H1 (cell line): Measurements from ENCODE around the gene TUBA4B. TPM values are rescaled to one million over a fixed set of nuclear protein-coding genes. Genes with fewer than 3 reads are reported as not detected.

ENCODE experiments used
- CTCF ChIA-PET: fragments of 300-600 bp; sonication (Branson Sonifier 250); formaldehyde crosslinking; loops from one replicate; lab custom pipeline; 2021; ENCODE audit not compliant: partially characterized antibody; lab: Charles Lee
- POLR2A ChIA-PET: fragments of 300-600 bp; sonication (Branson Sonifier 250); formaldehyde crosslinking; loops from one replicate; lab custom pipeline; 2021; ENCODE audit warnings: inconsistent platforms; ENCODE audit not compliant: partially characterized antibody; lab: Charles Lee
- DNase-seq, 2 experiments: peaks; one replicate each; pipeline versions ENCODE4 v3.0.0 to v3.0.0-alpha.2; 2010 to 2022; ENCODE audit warnings: low spot score in 2 of 2, low read depth in 1 of 2, mixed read lengths in 1 of 2
- FAIRE-seq: peaks from 2 replicates; lab custom pipeline; 2011; peaks lifted over from hg19 to GRCh38; lab: Jason Lieb, UNC
- H2AFZ ChIP-seq: 2 replicates; pipeline ENCODE4 v1.8.1; 2012; ENCODE audit warnings: low read length, inconsistent platforms
- H2AK5ac ChIP-seq: 2 replicates; pipeline ENCODE4 v1.6.1; 2013; ENCODE audit warnings: low read depth, low read length
- H2BK120ac ChIP-seq: replicated peaks from 2 replicates; pipeline ENCODE3; 2013; ENCODE audit warnings: low read depth, low read length, inconsistent platforms
- H2BK12ac ChIP-seq: 2 replicates; pipeline ENCODE4 v1.6.1; 2013; ENCODE audit warnings: low read depth, low read length
- H2BK15ac ChIP-seq: 2 replicates; pipeline ENCODE4 v1.6.1; 2013; ENCODE audit warnings: low read length
- H2BK20ac ChIP-seq: 2 replicates; pipeline ENCODE4 v1.6.1; 2013; ENCODE audit warnings: low read length
- H2BK5ac ChIP-seq: 2 replicates; pipeline ENCODE4 v1.6.1; 2013; ENCODE audit warnings: low read depth, low read length
- H3K14ac ChIP-seq: 2 replicates; pipeline ENCODE4 v1.6.1; 2013; ENCODE audit warnings: inconsistent platforms; ENCODE audit not compliant: insufficient read length
- H3K18ac ChIP-seq: 2 replicates; pipeline ENCODE4 v1.6.1; 2013; ENCODE audit warnings: low read length; ENCODE audit errors: extremely low read depth
- H3K23ac ChIP-seq: 2 replicates; pipeline ENCODE4 v1.6.1; 2013; ENCODE audit warnings: inconsistent platforms; ENCODE audit not compliant: insufficient read length
- H3K23me2 ChIP-seq: 2 replicates; pipeline ENCODE4 v1.6.1; 2013; ENCODE audit warnings: low read depth, low read length
- H3K27ac ChIP-seq: 2 replicates; pipeline ENCODE4 v1.6.1; 2011; ENCODE audit warnings: low read depth, low read length, inconsistent platforms
- H3K27me3 ChIP-seq, 4 experiments: replicated peaks in 1 of 4; 1 replicate in 1 of 4; 2 replicates in 3 of 4; pipeline versions ENCODE4 v1.6.1 to v1.8.1; 2011 to 2013; ENCODE audit warnings: low read length in 3 of 4, mild to moderate bottlenecking in 3 of 4, inconsistent platforms in 2 of 4, mixed read lengths in 2 of 4, moderate library complexity in 1 of 4; ENCODE audit not compliant: control insufficient read depth in 3 of 4, insufficient read depth in 3 of 4; ENCODE audit errors: extremely low read depth in 1 of 4
- H3K36me3 ChIP-seq, 4 experiments: 2 replicates each; pipeline versions ENCODE4 v1.6.1 to v1.8.1; 2011 to 2013; ENCODE audit warnings: mild to moderate bottlenecking in 4 of 4, low read length in 3 of 4, moderate library complexity in 2 of 4, control low read depth in 1 of 4, inconsistent platforms in 1 of 4; ENCODE audit not compliant: insufficient read depth in 4 of 4, control insufficient read depth in 2 of 4
- H3K4ac ChIP-seq: replicated peaks from 2 replicates; pipeline ENCODE3; 2013; ENCODE audit warnings: low read length, low read depth, mixed read lengths, inconsistent platforms; ENCODE audit not compliant: insufficient read length
- H3K4me1 ChIP-seq, 4 experiments: replicated peaks in 1 of 4; 1 replicate in 1 of 4; 2 replicates in 3 of 4; pipeline versions ENCODE4 v1.6.1 to v1.8.1; 2011 to 2013; ENCODE audit warnings: low read length in 3 of 4, inconsistent platforms in 2 of 4, mixed read lengths in 1 of 4; ENCODE audit not compliant: insufficient read depth in 4 of 4, control insufficient read depth in 3 of 4
- H3K4me2 ChIP-seq, 2 experiments: 2 replicates each; pipeline versions ENCODE4 v1.6.1 to v1.8.1; 2011 to 2013; ENCODE audit warnings: low read depth in 2 of 2, low read length in 2 of 2, control low read depth in 1 of 2, inconsistent platforms in 1 of 2, mild to moderate bottlenecking in 1 of 2; ENCODE audit not compliant: insufficient read depth in 1 of 2
- H3K4me3 ChIP-seq, 4 experiments: fragments of 200-600, 300-600 bp in 1 of 4; sonication (generic), shearing (Covaris generic), sonication (Bioruptor Twin) in 1 of 4; 2 replicates each; pipeline versions ENCODE4 v1.5.1 to v1.8.1; 2011 to 2016; ENCODE audit warnings: low read length in 4 of 4, low read depth in 3 of 4, control low read depth in 2 of 4, inconsistent platforms in 2 of 4, mild to moderate bottlenecking in 2 of 4, mixed read lengths in 1 of 4, moderate library complexity in 1 of 4; ENCODE audit not compliant: insufficient read depth in 2 of 4; ENCODE audit errors: extremely low read depth in 1 of 4
- H3K56ac ChIP-seq: replicated peaks from 2 replicates; pipeline ENCODE3; 2013; ENCODE audit warnings: low read depth, mild to moderate bottlenecking, mixed read lengths, low read length, inconsistent platforms; ENCODE audit not compliant: insufficient read length
- H3K79me1 ChIP-seq: 2 replicates; pipeline ENCODE4 v1.6.1; 2013; ENCODE audit warnings: low read depth, low read length, control low read depth
- H3K79me2 ChIP-seq, 2 experiments: 2 replicates each; pipeline versions ENCODE4 v1.6.1 to v1.8.1; 2012 to 2013; ENCODE audit warnings: low read length in 2 of 2, mild to moderate bottlenecking in 2 of 2, inconsistent platforms in 1 of 2; ENCODE audit not compliant: insufficient read depth in 2 of 2, control insufficient read depth in 1 of 2
- H3K9ac ChIP-seq, 4 experiments: replicated peaks in 1 of 4; 1 replicate in 1 of 4; 2 replicates in 3 of 4; pipeline versions ENCODE4 v1.6.1 to v1.8.1; 2011 to 2013; ENCODE audit warnings: low read depth in 3 of 4, low read length in 3 of 4, control low read depth in 2 of 4, mild to moderate bottlenecking in 2 of 4, moderate library complexity in 2 of 4, inconsistent platforms in 1 of 4; ENCODE audit errors: extremely low read depth in 1 of 4
- H3K9me3 ChIP-seq, 2 experiments: 2 replicates each; pipeline versions ENCODE4 v1.6.1 to v1.8.1; 2012 to 2013; ENCODE audit warnings: mild to moderate bottlenecking in 2 of 2, moderate library complexity in 2 of 2, control low read depth in 1 of 2, inconsistent platforms in 1 of 2, low read depth in 1 of 2, low read length in 1 of 2, mixed read lengths in 1 of 2; ENCODE audit not compliant: insufficient read depth in 2 of 2
- H4K20me1 ChIP-seq, 2 experiments: replicated peaks in 1 of 2; 2 replicates each; pipeline versions ENCODE3 to v1.8.1; 2011 to 2013; ENCODE audit warnings: inconsistent platforms in 2 of 2, low read length in 2 of 2, mild to moderate bottlenecking in 1 of 2; ENCODE audit not compliant: insufficient read depth in 2 of 2, control insufficient read depth in 1 of 2
- H4K5ac ChIP-seq: 2 replicates; pipeline ENCODE4 v1.6.1; 2013; ENCODE audit warnings: low read length, low read depth, mixed read lengths, inconsistent platforms; ENCODE audit not compliant: insufficient read length
- H4K8ac ChIP-seq: 2 replicates; pipeline ENCODE4 v1.8.0; 2013; ENCODE audit warnings: mild to moderate bottlenecking, moderate library complexity, low read length, inconsistent platforms; ENCODE audit not compliant: insufficient read depth; ENCODE audit errors: extremely low read depth
- H4K91ac ChIP-seq: replicated peaks from 2 replicates; pipeline ENCODE3; 2013; ENCODE audit warnings: low read length, mixed read lengths, inconsistent platforms; ENCODE audit not compliant: insufficient read length
- ATF3 ChIP-seq: IDR thresholded peaks from 2 replicates; pipeline ENCODE4 v1.6.1; 2011; ENCODE audit warnings: low read depth, mild to moderate bottlenecking, low read length; ENCODE audit not compliant: insufficient read depth
- GABPA ChIP-seq: IDR thresholded peaks from 2 replicates; pipeline ENCODE4 v1.6.1; 2011; ENCODE audit warnings: mild to moderate bottlenecking, low read length, moderate library complexity, borderline replicate concordance; ENCODE audit not compliant: insufficient read depth
- POLR2A ChIP-seq, 2 experiments: IDR thresholded peaks; 1 replicate in 1 of 2; 2 replicates in 1 of 2; pipeline ENCODE4 v1.6.1; 2011; ENCODE audit warnings: low read depth in 2 of 2, low read length in 2 of 2, mild to moderate bottlenecking in 2 of 2; ENCODE audit errors: control extremely low read depth in 1 of 2
- RAD21 ChIP-seq, 2 experiments: IDR thresholded peaks in 1 of 2; conservative IDR thresholded peaks in 1 of 2; 2 replicates each; pipeline ENCODE4 v1.6.1; 2011; ENCODE audit warnings: low read depth in 2 of 2, low read length in 2 of 2, improper control_type of control experiment in 1 of 2, inconsistent platforms in 1 of 2, mild to moderate bottlenecking in 1 of 2, moderate library complexity in 1 of 2
- RXRA ChIP-seq: IDR thresholded peaks from 2 replicates; pipeline ENCODE4 v1.6.1; 2011; ENCODE audit warnings: low read depth, mild to moderate bottlenecking, low read length, moderate library complexity; ENCODE audit not compliant: insufficient read depth
- SP2 ChIP-seq: IDR thresholded peaks from 2 replicates; pipeline ENCODE4 v1.6.1; 2012; ENCODE audit warnings: mild to moderate bottlenecking, low read length, inconsistent platforms
- ZNF274 ChIP-seq: IDR thresholded peaks from 2 replicates; pipeline ENCODE4 v1.7.0; 2012; ENCODE audit warnings: low read length, borderline replicate concordance; ENCODE audit errors: extremely low read depth
- WGBS, 2 experiments: shearing (Covaris generic) in 1 of 2; methylation state at CpG; one replicate each; pipeline versions ENCODE4 v1.1.6 to v1.1.7; 2013 to 2015; ENCODE audit warnings: low lambda C conversion rate in 2 of 2, mixed read lengths in 2 of 2, inconsistent platforms in 1 of 2, low coverage in 1 of 2, missing lambda C conversion rate in 1 of 2; ENCODE audit not compliant: insufficient replicate concordance in 2 of 2, insufficient coverage in 1 of 2, insufficient read length in 1 of 2; ENCODE audit errors: extremely low coverage in 1 of 2, missing lambda C conversion rate in 1 of 2; 5-methylcytosine and 5-hydroxymethylcytosine counted together
- polyA plus RNA-seq, 7 experiments: library from polyadenylated mRNA; depleted of rRNA in 3 of 7; stranded (reverse) in 5 of 7; unstranded in 2 of 7; fragments of >200 nt in 5 of 7; fragments of 200-250 nt in 2 of 7; gene quantifications; 1 replicate in 5 of 7; 2 replicates in 1 of 7; 4 replicates in 1 of 7; pipeline versions ENCODE4 v1.2.1 to v1.2.3, GENCODE V29; 2011 to 2013; ENCODE audit warnings: missing spikeins in 2 of 7, mixed read lengths in 2 of 7
- total RNA-seq: library from RNA; stranded (reverse); fragmentation: NEBNext Ultra II Directional; extraction: Animal tissue kit (Norgen Biotek cat#: 25700); gene quantifications from 2 replicates; pipeline ENCODE4 v1.2.1, GENCODE V29; 2021

TUBA4B gene
- total and polyA plus RNA-seq, 2 of the 8 experiments (the other 6 are each of a cell fraction or from before 2014, with no cell fraction given) = 0.08 to 0.24 TPM

DNA sequence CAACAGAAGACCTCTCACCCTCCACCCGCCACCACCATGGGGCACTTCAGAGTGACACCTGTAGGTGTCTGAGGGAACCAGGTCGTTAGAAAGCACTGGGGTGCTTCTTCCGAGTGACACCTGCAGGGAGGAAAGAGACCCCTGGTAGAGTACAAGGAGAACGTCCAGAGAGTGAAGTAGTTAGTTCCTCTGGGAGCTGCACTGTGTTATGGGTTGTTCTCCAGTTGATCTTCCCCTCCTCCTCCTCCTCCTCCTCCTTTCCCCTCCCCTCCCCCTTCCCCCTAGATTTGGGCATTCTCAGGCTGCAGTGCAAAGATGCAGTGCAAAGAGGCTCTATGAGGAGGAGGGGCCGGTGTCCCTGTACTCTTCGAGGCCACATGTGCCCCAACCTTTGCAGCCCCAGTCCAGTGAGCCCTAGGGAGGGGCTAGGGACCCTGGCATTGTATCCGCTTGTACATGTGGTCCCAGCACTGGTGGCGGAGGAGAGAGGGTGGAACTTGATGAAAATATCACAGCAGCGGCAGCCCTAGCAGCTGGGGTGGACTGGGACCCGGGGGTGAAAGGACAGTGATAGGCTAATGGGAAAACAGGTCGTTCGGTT lies 27.0 kb downstream of the TUBA4B start:
- Histone ChIP-seq H3K14ac (no peak overlapping the region), H3K9me3 (no peaks in the 10 kb centered on the region), H3K18ac (peak overlapping the region; percentile 13; the same call in 1 of the 2 replicates), H3K4me2 (peak overlapping the region; percentile 73 to 87), H3K27me3 (no peaks in the 10 kb centered on the region; a peak in 1 of 7 replicates), H3K4ac (no peak overlapping the region), H4K8ac (no peak overlapping the region), H4K5ac (no peak overlapping the region), H2AFZ (no peak overlapping the region), H3K79me2 (no peaks in the 10 kb centered on the region), H2BK12ac (no peak overlapping the region), H2BK5ac (no peak overlapping the region), H3K9ac (peak overlapping the region in 2 of 4 experiments; percentile 8 to 26; a peak in 1 of 7 replicates), H2AK5ac (no peak overlapping the region), H3K36me3 (peaks cover 0 to 4% (median under 1%) of the 10 kb centered on the region in 4 experiments; a peak in 3 of 8 replicates), H4K91ac (no peak overlapping the region), H3K4me3 (peak overlapping the region; percentile 45 to 75 (median 52)), H2BK20ac (no peak overlapping the region), H2BK15ac (no peak overlapping the region), H3K4me1 (peaks cover 9 to 23% (median 12%) of the 10 kb centered on the region in 4 experiments; a peak in 6 of 7 replicates), H4K20me1 (no peaks in the 10 kb centered on the region), H3K23ac (no peak overlapping the region), H3K23me2 (peaks cover 8% of the 10 kb centered on the region; the same call in 1 of the 2 replicates), H3K27ac (no peak overlapping the region), H3K79me1 (no peaks in the 10 kb centered on the region; the same call in 1 of the 2 replicates), H2BK120ac (no peak overlapping the region), H3K56ac (no peak overlapping the region)
- WGBS, 2 experiments = 63% methylated on average over 10 of the region's 12 CpGs; no CpG with 5 or more reads in 1 of the 2 experiments
- POLR2A ChIA-PET = interaction anchor here (1.0 to 4.5 kb wide), 6 partner anchors 14 to 104 kb away, joined by 3 to 33 read pairs (median 8); partner anchors contain the start of genes ATG9A, GLB1L, PTPRN and STK16
- DNase-seq (no peak), FAIRE-seq (no peak)
- CTCF ChIA-PET = interaction anchor here (0.7 to 12.1 kb wide), 6 partner anchors 12 to 108 kb away, joined by 3 to 220 read pairs (median 14); partner anchors contain the start of genes DNPEP, GLB1L, STK16 and TUBA4A
- TF ChIP-seq ATF3 = no peak
- TF ChIP-seq SP2 = no peak
- no peak for TF ChIP-seq RAD21 (IDR thresholded peaks at IDR 0.05 in 1 of 2, conservative IDR thresholded peaks at IDR 0.05 in 1 of 2; ENCODE audit: low read depth in 2 of 2, low read length in 2 of 2)
- no peak for TF ChIP-seq POLR2A (IDR thresholded peaks at IDR 0.05; ENCODE audit: control extremely low read depth in 1 of 2, low read depth in 2 of 2, low read length in 2 of 2)
- no peak for TF ChIP-seq RXRA
- TF ChIP-seq GABPA = no peak
- TF ChIP-seq ZNF274 = no peak
